ENCODE measurements around the gene NFX1.
"Not testable (repeated sequence)": the region's sequence is repeated elsewhere in the genome, so short reads cannot be mapped to it uniquely, and the experiment has no call there.

GRCh38 chr9:33401809-33402208, 111.5 kb downstream of the NFX1 start:
- not testable (repeated sequence) for TF ChIP-seq CTCF, POLR2A (IDR thresholded peaks at IDR 0.05)
